GM10266 (cell line): ENCODE data around the gene TMEM88.

Source experiments
- DNase-seq: peaks from one replicate; pipeline ENCODE4 v3.0.0; 2012; ENCODE audit errors: extremely low spot score
- TF ChIP-seq, protein P1 (sequence below): IDR thresholded peaks from 2 replicates; pipeline ENCODE4 v1.5.1; 2012; ENCODE audit warnings: mild to moderate bottlenecking, low read depth; ENCODE audit not compliant: control insufficient read depth, insufficient read depth; ENCODE audit errors: missing control alignments

The TMEM88 gene

GRCh38 chr17:7833795-7834541, 20.9 kb upstream of the TMEM88 start, which contains the start of gene KDM6B:
Gene KDM6B (plus strand): TSS chr17:7834217. CDS start chr17:7845555, 11,338 bp downstream.
- TF ChIP-seq, protein P1, sequence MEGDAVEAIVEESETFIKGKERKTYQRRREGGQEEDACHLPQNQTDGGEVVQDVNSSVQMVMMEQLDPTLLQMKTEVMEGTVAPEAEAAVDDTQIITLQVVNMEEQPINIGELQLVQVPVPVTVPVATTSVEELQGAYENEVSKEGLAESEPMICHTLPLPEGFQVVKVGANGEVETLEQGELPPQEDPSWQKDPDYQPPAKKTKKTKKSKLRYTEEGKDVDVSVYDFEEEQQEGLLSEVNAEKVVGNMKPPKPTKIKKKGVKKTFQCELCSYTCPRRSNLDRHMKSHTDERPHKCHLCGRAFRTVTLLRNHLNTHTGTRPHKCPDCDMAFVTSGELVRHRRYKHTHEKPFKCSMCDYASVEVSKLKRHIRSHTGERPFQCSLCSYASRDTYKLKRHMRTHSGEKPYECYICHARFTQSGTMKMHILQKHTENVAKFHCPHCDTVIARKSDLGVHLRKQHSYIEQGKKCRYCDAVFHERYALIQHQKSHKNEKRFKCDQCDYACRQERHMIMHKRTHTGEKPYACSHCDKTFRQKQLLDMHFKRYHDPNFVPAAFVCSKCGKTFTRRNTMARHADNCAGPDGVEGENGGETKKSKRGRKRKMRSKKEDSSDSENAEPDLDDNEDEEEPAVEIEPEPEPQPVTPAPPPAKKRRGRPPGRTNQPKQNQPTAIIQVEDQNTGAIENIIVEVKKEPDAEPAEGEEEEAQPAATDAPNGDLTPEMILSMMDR: no peak
- DNase-seq: peak; percentile 91

DNA sequence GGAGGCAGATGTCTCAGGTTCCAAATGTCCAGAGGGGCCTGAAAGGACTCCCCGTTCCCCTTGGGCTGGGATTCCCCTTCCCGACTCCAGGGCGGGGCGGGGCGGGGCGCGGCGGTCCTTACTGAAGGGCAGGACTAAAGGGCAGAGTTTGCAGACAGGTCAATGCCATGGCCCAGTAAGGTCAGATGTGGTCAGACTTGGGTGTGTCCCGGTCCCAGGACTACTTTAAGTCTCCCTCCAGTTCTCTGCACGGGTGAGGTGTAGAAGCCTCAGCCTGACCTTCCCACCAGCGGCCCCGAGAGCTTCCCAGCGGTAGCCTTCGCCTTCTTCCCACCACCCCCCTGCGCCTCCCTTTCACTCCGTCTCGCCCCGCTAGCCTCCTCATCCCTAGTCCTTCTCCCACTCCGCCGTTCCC, 20.3 kb upstream of the TMEM88 start:
- DNase-seq: peak; percentile 46
- TF ChIP-seq, protein P1: no peak

DNA sequence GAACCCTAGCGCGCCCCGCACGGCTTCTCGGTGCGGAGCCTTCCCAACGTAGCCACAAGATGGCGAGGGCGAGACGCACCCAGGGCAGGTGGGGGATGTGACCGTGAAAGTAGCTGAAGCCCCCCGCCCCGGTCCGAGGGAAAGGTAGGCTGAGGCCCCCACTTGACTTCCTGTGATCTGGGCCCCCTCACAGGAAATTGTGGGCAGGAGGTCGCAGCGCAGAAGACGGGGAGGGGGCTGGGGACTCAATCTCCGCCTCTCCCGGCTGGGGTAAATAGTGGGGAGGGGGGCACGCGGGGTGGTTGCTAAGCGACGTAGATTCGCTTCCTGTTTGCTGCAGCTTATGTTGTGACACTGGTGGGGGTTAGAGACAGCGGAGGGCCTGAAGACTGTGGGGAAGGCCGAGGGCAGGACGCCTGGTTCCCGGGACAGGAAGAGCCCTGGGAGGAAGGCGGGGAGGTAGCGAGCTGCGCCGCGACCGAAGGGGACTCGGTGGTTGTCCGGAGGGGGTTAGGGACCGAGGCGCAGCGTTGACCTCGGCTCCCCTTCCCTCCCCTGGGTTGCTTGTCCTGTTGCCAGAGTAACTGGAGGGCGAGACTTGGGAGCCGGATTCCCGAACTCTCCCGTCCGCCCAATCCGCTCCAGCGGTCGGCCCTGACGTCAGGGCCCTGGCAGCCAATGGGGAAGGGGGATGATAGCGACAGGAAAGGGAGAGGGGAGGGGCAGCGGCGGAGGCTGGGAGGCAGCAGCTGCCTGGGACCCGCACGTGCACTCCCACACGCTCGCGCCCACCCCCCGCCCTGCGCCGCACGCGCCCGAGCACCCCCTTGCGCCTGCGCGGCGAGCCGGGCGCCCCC, 19.7 kb upstream of the TMEM88 start:
- TF ChIP-seq, protein P1: peak; percentile 88
- peak; percentile 96 for DNase-seq

DNA sequence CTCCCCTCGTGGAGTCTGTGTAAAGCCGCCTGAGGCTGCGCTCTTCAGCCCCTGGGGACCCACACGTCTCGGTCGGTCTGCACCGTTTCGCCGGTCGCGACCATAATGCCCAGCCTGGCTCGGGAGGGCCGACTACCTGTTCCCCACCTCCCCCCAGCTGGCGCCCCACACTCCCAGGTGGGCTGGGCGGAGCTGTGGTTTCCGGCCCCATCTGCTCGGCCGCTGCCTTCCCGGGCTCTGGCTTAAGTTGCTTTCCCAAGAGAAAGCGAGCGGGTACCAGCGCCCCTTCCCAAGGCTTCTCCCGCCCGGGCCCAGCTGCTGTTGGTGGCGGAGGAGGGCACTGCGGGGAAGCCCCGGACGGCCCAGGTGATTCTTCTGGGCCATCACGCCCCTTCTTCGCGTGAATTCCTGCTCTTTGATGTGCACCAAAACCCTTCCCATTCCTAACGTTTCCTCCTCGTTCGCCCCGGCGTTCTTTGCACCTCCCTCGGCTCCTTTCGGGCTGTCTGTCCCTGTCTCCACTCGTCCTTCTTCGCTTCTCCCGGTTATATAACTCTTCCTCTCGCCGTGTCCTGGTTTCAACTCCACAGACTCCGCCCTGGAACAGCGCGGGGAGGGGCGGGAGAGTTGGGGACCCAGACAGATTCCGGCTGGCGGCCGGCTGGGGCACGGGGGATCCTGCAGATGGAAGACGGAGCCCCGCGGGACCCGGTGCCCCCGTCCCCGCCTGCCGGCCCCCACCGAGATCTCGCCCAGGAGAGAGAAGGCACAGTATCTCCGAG, 18.9 kb upstream of the TMEM88 start:
- TF ChIP-seq, protein P1: no peak
- DNase-seq: no peak

GRCh38 chr17:7836596-7837407, 18.1 kb upstream of the TMEM88 start:
- TF ChIP-seq, protein P1: no peak
- DNase-seq: peak; percentile 66

- DNase-seq: no peak
- TF ChIP-seq, protein P1: no peak
These were observed 17.3 kb upstream of the TMEM88 start for GRCh38 chr17:7837408-7838088.
